GM19438 (cell line): ENCODE data around the gene ABL1.

Experiments used
- ATAC-seq: cut with Tn5 transposase; IDR thresholded peaks from one replicate; pipeline ENCODE4 v1.9.1; 2021; ENCODE audit warnings: low read depth; ENCODE audit not compliant: unreplicated experiment

ABL1 gene

GRCh38 chr9:130913599-130914416, 78.8 kb downstream of the ABL1 start:
- no peak for ATAC-seq

DNA sequence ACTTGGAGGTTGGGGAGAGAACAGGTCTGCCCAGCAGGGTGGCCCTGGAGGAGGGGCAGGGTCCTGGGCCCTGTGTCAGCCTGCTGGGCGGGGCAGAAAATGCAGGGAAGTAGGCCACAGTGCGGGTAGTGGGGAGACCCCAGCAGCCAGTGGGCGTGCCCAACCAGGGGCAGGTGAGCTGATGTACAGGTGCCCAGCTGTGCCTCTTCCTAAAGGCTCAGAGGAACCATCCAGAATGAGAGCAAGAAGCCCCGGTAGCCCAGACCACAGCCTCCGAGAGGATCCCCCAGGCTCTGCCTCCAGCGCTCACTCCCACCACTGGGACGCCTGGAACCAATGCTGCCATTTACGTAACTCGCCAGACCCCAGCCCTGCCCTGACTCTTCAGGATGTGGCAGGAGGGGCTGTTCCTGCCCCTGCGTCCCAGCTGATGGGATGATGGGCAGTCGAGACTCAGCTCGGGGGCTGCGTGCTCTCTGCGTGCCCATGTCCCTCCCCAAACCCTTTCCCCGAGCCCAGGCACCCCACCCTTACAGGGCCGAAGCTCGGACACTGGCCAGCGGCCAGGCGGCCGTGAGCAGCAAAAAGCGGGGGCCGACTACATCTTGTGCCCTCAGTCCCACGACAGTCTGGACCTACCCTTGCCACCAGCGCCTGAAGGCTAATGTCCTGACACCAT, 79.5 kb downstream of the ABL1 start:
- ATAC-seq = no peak

DNA sequence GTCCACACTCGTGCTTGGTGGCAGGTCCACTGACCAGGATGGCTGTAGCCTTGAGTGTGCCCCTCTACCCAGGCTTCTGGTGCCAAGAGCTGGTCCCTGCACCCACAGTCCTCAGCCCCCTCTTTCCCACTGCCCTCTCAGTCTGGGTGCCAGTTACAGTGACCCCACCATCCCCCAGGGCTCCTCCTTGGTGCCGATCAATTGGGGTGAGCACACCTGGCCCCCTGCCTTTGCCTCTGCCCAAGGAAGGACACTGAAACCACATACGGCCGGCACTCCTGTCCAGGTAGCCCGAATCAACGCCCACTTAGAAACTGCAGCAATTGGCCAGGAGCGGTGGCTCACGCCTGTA, 80.0 kb downstream of the ABL1 start:
- ATAC-seq = no peak

GRCh38 chr9:130917168-130917960, 82.3 kb downstream of the ABL1 start:
- ATAC-seq = no peak

DNA sequence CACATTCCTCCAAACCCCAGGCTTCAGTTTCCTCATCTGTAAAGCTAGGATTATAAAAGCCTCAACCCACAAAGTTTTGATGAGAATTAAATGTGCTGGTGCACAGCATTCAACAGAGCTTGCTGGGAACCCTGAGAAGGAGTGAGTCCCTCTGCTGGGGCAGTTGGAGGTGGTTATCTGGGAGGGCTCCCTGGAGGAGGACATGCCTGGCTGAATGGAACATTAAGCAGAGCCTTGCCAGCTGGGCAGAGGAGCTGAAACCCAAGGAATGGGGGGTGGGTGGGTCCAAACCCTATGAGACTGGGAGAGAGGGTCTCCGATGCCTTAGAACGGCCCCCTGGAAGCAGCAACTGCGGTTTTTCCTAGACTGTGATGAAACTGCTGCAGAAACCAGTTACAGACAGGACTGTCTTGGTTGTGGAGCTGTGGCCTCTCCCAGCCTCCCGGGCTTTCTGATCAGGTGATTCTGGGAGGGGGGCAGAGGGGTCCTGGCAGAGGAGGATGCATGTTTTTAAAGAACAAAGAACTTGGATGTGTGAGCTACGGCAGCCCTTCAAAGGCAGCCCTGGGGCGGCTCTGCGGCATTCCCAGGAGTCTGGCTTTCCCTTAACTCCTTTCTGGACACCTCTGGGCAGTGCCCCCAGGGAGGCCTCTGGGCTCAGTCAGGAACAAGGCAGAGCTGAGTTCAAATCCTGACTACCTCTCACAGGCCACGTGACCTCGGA, 83.2 kb downstream of the ABL1 start:
- ATAC-seq = no peak

- no peak for ATAC-seq
Observed at GRCh38 chr9:130918826-130919558, 83.9 kb downstream of the ABL1 start.

GRCh38 chr9:130919559-130920145, 84.6 kb downstream of the ABL1 start:
- ATAC-seq = no peak

DNA sequence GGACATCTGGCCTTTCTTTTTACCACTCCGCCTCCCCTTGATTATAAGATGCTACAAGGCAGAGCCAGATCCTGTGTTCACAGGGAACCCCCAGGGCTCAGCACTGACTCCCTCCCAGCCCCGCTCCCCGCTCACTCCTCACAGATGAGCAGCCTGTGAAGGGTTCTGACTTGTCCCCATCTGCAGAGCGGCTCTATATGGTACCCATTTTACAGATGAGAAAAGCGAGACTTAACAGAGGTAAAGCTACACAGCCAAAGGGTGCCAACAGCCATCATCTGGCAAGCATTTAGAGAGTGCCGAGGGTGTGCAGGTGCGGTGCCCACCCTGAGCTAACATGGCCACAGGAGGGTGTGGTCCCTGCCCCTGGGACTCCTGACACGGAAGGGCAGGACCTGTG, 85.2 kb downstream of the ABL1 start:
- no peak for ATAC-seq

DNA sequence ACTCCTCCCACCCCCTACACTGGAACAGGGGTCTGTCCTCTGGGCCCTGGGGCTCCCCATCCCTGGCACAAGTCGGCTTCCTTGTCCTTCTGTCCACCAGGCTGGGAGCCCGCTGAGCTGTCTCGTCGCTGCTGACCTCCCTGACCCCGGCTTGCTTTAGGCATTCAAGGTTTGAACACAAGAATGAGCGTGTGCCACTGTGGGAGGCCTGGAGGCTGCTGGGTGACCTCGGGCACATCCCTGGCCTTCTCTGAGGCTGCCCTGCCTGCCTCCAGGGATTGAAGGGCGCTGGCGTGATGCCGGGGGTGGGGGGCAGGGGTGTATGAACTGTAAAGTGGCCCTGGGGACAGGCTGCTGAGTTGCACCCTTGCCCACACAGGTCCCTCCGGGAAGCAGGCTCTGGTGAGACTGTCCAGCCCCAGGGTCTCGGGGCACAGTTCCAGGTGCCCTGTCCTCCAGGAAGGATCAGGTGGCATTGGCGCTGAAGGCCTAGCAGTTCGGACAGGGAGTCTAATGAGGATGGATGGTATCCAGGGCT, 85.8 kb downstream of the ABL1 start:
- ATAC-seq = no peak

- no peak for ATAC-seq
Observed at GRCh38 chr9:130921300-130921988, 86.4 kb downstream of the ABL1 start.

DNA sequence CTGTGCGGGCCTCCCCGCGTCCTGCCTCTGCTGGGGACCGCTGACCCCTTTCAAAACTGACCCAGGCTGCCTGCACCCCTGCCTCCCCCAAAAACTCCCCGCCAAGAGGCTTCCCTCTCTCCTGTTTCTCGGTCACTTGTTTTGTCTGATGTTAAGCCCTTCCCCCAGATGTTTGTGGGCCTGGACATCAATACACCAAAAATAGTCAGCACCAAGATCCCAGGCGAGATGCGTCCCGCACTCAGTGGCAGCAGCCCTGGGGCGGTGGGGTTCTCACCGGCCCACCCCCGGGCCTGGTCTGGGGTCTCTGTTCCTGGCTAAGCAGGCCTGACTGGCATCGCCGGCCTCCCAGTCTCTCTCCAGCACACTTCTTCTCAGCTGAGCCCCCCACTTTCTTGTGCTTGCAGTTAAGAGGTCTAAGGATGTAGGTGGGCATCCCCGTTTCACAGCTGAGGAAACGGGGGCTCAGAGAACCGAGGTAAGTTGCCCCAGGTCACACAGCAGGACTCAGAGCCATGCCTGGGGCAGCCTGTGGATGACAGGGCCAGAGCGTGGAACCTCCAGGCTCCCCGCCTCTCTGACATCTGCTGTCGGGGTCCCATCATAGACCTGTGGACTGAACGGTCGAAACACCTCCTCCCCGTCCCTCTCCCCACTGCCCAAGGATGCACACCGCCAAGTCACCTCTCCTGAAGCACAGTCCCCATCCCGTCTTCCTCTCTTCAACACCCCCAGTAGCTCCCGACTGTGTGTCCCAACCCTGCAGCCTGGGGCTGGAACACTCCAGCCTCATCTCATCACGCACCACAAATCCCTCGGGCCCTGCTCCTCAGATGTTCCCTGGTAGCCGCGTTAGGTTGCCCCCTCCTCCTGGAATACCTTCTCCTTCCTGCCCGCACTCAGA, 87.2 kb downstream of the ABL1 start:
- no peak for ATAC-seq

GRCh38 chr9:130922893-130923610, 88.0 kb downstream of the ABL1 start:
- no peak for ATAC-seq

DNA sequence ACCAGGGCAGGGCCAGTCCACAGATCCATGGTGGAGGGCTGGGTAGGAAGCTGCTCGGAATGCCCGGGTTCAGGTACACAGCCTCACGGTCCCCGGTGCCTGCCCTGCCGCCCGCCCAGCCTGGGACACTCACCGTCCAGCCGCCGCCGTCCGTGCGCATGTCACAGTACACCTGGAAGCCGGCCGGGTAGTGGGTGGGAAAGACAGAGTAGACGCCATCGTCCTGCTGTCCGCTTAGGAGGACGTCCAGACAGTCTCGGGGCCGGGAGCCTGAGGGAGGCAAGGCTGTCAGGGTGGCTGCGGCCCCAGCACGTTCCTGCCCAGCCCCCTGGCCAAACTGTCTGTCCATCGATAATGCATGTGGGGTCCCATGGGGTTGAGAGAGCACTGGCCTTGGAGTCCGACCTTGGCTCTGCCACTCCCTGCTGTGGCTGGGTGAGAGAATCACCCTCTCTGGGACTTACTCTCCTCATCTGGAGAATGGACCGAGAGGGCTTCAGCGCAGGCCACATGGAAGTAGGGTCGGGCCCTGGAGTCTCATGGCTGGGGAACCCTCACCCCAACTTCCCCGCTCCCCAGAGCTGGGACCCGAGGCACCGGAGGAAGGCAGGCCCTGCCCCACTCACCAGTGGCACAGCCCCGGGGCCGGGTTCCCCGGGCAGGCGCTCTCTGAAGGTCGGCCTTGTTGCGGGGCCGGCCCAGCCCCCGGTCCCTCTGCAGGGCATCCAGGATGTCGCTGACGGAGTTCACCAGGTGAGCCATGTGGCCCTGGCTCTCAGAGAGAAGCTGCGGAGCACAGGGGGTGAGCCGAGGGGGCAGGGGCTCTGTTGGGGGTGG, 88.8 kb downstream of the ABL1 start:
- no peak for ATAC-seq

- no peak for ATAC-seq
Observed at GRCh38 chr9:130924448-130924788, 89.4 kb downstream of the ABL1 start.

DNA sequence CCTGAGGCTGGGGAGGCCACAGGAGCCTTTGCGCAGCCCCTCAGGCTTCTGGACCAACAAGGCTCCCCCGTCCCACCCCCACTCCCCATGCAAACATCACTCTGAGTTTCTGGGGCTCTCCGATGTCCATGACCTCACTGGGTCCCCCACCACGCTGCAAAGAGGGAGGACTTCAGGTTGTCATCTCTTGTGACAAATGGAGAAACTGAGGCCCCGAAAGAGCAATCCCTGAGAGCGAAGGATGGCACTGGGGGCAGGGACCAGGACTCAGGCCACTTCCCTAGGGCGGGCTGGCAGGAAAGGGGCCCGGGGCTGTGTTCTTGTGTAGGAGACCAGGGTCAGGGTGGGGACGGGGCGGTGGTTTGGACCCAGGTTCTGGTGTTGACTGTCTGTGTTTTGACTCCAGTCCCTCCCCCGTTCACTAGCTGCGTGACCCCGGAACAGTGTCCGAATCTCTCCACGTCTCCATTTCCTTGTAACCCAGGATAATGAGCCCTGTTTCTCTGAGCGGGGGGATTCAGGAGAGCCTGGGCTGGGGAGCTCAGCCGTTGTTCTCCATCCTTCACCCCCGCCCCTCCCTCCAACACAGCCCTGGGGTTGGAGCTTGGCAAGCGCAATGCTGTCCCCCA, 90.1 kb downstream of the ABL1 start:
- ATAC-seq = no peak

DNA sequence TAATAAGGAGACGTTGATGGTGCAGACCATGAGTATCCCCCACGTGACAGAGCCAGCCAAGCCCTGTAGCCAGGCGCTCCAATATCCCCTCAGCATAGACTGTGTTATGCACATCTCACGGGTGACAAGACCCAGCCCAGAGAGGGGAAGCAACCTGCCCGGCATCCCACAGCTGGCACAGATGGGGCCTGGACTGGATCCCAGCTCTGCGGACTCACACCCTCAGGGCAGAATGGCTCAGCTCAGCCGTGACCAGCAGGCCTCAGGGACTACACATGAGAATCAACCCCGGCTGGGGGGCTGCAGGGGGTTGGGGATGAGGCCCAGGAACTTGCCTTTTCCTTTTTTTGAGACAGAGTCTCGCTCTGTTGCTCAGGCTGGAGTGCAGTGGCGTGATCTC, 92.3 kb downstream of the ABL1 start:
- ATAC-seq = no peak
